ENCODE results near the gene AMN.

AMN gene

GRCh38 chr14:102913341-102914211, 8.9 kb upstream of the AMN start:
- no peak overlapping the region for H3K4me3 ChIP-seq (ENCODE audit: low read depth, low read length)
- no peak for DNase-seq
- TF ChIP-seq CTCF (IDR thresholded peaks at IDR 0.05; ENCODE audit: low read depth, low read length), result no peak
- H3K36me3 ChIP-seq, result no peaks in the 10 kb centered on the region; the same call in 1 of the 2 replicates
- no peak overlapping the region for H3K27ac ChIP-seq
- no peaks in the 10 kb centered on the region for H3K27me3 ChIP-seq (ENCODE audit: insufficient read depth, low read depth, severe bottlenecking)
- no peaks in the 10 kb centered on the region for H3K9me3 ChIP-seq (ENCODE audit: severe bottlenecking)

GRCh38 chr14:102914474-102915291, 7.8 kb upstream of the AMN start:
- no peaks in the 10 kb centered on the region for H3K9me3 ChIP-seq (ENCODE audit: severe bottlenecking)
- TF ChIP-seq CTCF (IDR thresholded peaks at IDR 0.05; ENCODE audit: low read depth, low read length), result no peak
- no peak overlapping the region for H3K4me3 ChIP-seq (ENCODE audit: low read depth, low read length)
- no peaks in the 10 kb centered on the region for H3K27me3 ChIP-seq (ENCODE audit: insufficient read depth, low read depth, severe bottlenecking)
- H3K36me3 ChIP-seq, result no peaks in the 10 kb centered on the region; the same call in 1 of the 2 replicates
- no peak overlapping the region for H3K27ac ChIP-seq
- no peak for DNase-seq

GRCh38 chr14:102915292-102916110, 7.0 kb upstream of the AMN start:
- DNase-seq, result no peak
- no peaks in the 10 kb centered on the region for H3K9me3 ChIP-seq (ENCODE audit: severe bottlenecking)
- no peaks in the 10 kb centered on the region; the same call in 1 of the 2 replicates for H3K36me3 ChIP-seq
- no peak overlapping the region for H3K4me3 ChIP-seq (ENCODE audit: low read depth, low read length)
- no peak for TF ChIP-seq CTCF (IDR thresholded peaks at IDR 0.05; ENCODE audit: low read depth, low read length)
- H3K27me3 ChIP-seq (ENCODE audit: insufficient read depth, low read depth, severe bottlenecking), result no peaks in the 10 kb centered on the region
- H3K27ac ChIP-seq, result no peak overlapping the region

- Histone ChIP-seq H3K27me3 (ENCODE audit: insufficient read depth, low read depth, severe bottlenecking) (no peaks in the 10 kb centered on the region), H3K27ac (no peak overlapping the region), H3K4me3 (ENCODE audit: low read depth, low read length) (no peak overlapping the region), H3K9me3 (ENCODE audit: severe bottlenecking) (no peaks in the 10 kb centered on the region), H3K36me3 (no peaks in the 10 kb centered on the region)
- no peak for TF ChIP-seq CTCF (IDR thresholded peaks at IDR 0.05; ENCODE audit: low read depth, low read length)
- no peak for DNase-seq
Observed at GRCh38 chr14:102916347-102917055, 6.0 kb upstream of the AMN start.

GRCh38 chr14:102917056-102917385, 5.4 kb upstream of the AMN start:
- no peak overlapping the region for H3K4me3 ChIP-seq (ENCODE audit: low read depth, low read length)
- no peaks in the 10 kb centered on the region for H3K27me3 ChIP-seq (ENCODE audit: insufficient read depth, low read depth, severe bottlenecking)
- H3K9me3 ChIP-seq (ENCODE audit: severe bottlenecking), result no peaks in the 10 kb centered on the region
- no peaks in the 10 kb centered on the region for H3K36me3 ChIP-seq
- no peak for DNase-seq
- TF ChIP-seq CTCF (IDR thresholded peaks at IDR 0.05; ENCODE audit: low read depth, low read length), result no peak
- H3K27ac ChIP-seq, result no peak overlapping the region
